Coronary artery (tissue), 2 donors: ENCODE results near the gene RHOA.

Experiments used
- DNase-seq: peaks from one replicate; pipeline ENCODE4 v3.0.0-alpha.2; 2017; ENCODE audit warnings: low spot score
- H3K27ac ChIP-seq, 2 donors: fragments of 200-600 bp; sonication (generic); one replicate each; pipeline ENCODE4 v1.5.1; 2016 to 2019
- H3K4me3 ChIP-seq: fragments of 200-600 bp; sonication (generic); 2 replicates; pipeline ENCODE4 v1.5.1; 2016; ENCODE audit warnings: mild to moderate bottlenecking, moderate library complexity
- TF ChIP-seq, protein P1 (sequence below): fragments of 200-600 bp; sonication (generic); IDR thresholded peaks from one replicate; pipeline ENCODE4 v1.5.1; 2019; ENCODE audit warnings: antibody characterized with exemption

RHOA gene

DNA sequence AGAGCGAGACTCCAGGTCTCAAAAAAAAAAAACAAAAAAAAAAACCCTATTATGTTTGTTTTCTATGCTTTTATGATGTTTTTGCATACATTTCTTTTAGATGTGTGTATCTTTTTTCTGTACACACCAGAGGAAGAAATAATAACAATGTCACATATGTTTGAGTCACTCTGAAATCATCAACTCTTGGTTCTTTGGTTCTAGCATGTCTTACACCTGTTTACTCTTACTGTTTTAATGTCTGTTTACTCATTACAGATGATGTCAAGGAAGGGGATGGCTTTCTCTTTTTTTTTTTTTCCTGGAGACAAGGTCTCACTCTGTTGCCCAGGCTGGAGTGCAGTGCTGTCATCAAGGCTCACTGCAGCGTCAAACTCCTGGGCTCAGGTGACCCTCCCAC lies 24.1 kb downstream of the RHOA start:
- no peak overlapping the region for H3K4me3 ChIP-seq
- no peak overlapping the region for H3K27ac ChIP-seq
- TF ChIP-seq, protein P1, sequence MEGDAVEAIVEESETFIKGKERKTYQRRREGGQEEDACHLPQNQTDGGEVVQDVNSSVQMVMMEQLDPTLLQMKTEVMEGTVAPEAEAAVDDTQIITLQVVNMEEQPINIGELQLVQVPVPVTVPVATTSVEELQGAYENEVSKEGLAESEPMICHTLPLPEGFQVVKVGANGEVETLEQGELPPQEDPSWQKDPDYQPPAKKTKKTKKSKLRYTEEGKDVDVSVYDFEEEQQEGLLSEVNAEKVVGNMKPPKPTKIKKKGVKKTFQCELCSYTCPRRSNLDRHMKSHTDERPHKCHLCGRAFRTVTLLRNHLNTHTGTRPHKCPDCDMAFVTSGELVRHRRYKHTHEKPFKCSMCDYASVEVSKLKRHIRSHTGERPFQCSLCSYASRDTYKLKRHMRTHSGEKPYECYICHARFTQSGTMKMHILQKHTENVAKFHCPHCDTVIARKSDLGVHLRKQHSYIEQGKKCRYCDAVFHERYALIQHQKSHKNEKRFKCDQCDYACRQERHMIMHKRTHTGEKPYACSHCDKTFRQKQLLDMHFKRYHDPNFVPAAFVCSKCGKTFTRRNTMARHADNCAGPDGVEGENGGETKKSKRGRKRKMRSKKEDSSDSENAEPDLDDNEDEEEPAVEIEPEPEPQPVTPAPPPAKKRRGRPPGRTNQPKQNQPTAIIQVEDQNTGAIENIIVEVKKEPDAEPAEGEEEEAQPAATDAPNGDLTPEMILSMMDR: no peak
- DNase-seq: no peak

DNA sequence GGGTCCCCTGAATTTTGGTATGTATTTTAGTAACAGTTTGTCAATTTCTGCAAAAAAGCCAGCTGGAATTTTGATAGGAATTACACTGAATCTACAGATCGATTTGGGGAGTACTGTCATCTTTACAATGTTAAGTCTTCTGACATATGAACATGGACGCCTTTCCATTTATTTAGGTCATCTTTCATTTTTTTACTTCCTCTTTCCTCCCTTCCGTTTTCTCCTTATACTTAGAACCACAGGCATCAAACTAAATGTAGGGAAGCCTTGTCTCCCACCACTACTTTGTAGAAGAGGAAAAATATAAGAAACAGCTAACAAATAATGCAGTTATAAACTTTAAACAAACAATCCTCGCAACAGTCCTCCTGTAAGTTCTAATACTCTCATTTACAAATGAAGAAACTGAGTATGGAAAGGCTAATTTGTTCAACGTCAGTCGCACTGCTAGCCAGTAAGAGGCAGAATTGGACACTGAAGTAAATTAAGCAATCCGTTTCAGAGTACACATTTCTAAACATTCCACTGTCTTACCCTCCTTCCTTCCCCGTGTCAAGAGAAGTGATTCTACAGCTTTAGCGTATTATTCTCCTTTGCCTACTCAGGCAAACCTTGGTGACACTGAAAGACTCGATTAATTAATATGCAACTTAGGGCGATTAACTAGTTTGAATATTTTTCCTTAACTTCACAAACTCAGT lies 25.6 kb downstream of the RHOA start:
- Histone ChIP-seq H3K4me3 (peak overlapping the region; percentile 12), H3K27ac (peak overlapping the region in 1 of 2 donors; percentile 54)
- TF ChIP-seq, protein P1: no peak
- DNase-seq: no peak

DNA sequence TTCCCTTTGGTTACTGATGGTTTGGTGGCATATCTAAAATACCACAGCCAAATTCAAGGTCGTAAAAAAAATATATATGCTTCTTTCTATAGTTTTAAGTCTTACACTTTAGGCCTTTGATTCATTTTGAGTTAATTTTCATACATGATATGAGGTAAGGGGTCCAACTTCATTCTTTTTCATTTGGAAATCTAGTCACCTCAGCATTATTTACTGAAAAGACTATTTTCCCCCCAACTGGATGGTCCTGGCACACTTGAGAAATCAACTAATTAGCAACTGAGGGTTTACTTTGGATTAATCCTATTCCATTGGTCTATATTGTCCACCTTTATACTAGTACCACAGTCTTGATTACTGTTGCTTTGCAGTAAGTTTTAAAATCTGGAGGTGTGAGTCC lies 26.2 kb downstream of the RHOA start:
- H3K4me3 ChIP-seq: no peak overlapping the region
- H3K27ac ChIP-seq: no peak overlapping the region
- TF ChIP-seq, protein P1: no peak

DNA sequence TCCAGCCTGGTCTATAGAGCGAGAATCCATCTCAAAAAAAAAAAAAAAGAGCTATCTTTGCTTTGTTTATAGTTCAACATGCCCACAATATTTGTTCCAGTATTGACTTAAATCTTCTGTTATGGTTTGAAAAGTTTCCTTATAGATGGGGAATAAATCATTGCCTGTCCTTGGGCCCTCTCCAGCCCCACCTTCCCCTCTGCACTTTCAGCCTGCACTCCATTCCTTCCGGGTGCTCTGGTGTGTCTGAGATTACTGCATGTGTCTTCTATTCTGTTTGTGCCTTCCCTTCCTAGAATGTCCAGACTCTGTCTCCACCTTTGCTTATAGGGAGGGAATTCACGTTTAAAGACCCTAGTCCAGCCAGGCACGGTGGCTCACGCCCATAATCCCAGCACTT lies 28.4 kb downstream of the RHOA start:
- no peak overlapping the region for H3K27ac ChIP-seq
- no peak overlapping the region for H3K4me3 ChIP-seq
- TF ChIP-seq, protein P1: no peak
- DNase-seq: no peak

More for the DNA sequence above, 26.2 kb downstream of the RHOA start:
- DNase-seq: no peak

DNA sequence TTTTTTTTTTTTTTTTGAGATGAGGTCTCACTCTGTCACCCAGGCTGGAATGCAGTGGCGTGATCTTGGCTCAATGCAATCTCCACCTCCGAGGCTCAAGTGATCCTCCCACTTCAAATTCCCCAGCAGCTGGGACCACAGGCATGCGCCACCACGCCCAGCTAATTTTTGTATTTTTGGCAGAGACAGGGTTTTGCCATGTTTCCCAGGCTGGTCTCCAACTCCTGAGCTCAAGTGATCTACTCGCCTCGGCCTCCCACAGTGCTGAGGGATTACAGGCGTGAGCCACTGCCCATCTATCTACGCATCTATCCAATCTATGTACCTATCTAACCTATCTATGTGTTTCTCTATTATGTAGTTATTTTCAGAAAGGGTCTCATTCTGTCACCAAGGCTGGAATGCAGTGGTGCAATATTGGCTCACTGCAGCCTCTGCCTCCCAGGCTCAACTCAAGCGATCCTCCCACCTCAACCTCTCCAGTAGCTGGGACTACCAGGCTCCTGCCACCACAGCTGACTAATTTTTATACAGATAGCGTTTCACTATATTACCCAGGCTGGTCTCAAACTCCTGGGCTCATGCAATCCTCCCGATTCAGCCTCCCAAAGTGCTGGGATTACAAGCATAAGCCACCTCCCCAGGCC lies 33.4 kb downstream of the RHOA start:
- TF ChIP-seq, protein P1: no peak
- peak; percentile 77 for DNase-seq
- Histone ChIP-seq H3K27ac (peak overlapping the region in 1 of 2 donors; percentile 66), H3K4me3 (peak overlapping the region; percentile 37)

DNA sequence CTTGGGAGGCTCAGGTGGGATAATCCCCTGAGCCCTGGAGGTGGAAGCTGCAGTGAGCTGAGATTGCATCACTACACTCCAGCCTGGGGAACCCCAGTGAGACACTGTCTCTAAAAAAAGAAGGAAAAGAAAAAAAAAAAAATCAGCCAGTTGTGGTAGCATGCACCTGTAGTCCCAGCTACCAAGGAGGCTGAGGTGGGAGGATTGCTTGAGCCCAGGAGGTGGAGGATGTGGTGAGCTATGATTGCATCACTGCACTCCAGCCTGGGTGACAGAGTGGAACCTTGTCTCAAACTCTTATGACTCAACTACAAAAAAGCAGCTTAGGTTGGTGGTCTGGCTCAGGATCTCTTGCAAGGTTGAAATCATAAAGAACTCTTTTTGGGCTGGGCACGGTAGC lies 34.3 kb downstream of the RHOA start:
- TF ChIP-seq, protein P1: no peak
- DNase-seq: no peak
- Histone ChIP-seq H3K4me3 (no peak overlapping the region), H3K27ac (peak overlapping the region in 1 of 2 donors; percentile 69)

DNA sequence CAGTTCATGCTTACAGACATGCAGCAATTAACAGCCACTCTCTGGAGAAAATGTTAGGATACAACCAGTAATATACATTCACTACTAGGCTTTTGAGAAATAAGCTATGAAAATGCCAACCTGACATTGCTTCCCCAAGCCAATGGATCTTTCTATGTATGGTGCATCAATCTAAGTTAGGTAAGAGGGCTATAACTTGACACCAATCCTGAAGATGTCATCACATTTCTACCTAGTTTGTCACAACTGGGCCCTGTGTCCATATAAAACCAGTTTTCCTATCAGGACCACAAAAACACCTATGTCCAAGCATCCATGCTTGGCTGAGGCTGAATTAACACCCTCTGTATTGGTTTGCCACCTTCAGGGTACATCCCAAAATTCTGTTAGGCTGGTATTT lies 39.8 kb downstream of the RHOA start:
- DNase-seq: no peak
- Histone ChIP-seq H3K27ac (no peak overlapping the region), H3K4me3 (no peak overlapping the region)
- TF ChIP-seq, protein P1: no peak
